HG03460 (cell line): ENCODE data around the gene LIN37.

Experiments used
- ATAC-seq: cut with Tn5 transposase; IDR thresholded peaks from one replicate; pipeline ENCODE4 v1.9.1; 2021; ENCODE audit not compliant: unreplicated experiment

LIN37 gene

DNA sequence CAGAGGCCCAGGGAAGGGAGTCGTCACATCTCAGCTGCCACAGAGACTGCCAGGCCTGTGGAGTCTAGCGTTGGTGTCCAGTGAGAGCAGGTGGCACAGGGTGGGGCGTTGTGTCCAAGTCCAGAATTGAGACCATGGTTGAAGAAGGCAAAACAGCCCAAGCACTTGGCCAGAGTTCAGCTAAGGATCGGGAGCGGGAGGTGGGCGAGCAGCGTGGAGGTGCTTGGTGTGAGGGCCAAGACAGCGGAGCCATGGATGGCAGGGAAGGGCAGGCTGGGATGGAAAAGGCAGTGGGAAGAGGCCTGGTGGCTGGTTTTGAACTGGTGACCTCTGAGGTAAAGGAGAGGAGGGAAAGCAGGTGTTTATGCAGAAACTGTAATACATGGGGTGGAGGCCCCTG is 14.1 kb upstream of the LIN37 start:
- no peak for ATAC-seq

GRCh38 chr19:35734889-35735288 is 13.5 kb upstream of the LIN37 start:
- no peak for ATAC-seq

DNA sequence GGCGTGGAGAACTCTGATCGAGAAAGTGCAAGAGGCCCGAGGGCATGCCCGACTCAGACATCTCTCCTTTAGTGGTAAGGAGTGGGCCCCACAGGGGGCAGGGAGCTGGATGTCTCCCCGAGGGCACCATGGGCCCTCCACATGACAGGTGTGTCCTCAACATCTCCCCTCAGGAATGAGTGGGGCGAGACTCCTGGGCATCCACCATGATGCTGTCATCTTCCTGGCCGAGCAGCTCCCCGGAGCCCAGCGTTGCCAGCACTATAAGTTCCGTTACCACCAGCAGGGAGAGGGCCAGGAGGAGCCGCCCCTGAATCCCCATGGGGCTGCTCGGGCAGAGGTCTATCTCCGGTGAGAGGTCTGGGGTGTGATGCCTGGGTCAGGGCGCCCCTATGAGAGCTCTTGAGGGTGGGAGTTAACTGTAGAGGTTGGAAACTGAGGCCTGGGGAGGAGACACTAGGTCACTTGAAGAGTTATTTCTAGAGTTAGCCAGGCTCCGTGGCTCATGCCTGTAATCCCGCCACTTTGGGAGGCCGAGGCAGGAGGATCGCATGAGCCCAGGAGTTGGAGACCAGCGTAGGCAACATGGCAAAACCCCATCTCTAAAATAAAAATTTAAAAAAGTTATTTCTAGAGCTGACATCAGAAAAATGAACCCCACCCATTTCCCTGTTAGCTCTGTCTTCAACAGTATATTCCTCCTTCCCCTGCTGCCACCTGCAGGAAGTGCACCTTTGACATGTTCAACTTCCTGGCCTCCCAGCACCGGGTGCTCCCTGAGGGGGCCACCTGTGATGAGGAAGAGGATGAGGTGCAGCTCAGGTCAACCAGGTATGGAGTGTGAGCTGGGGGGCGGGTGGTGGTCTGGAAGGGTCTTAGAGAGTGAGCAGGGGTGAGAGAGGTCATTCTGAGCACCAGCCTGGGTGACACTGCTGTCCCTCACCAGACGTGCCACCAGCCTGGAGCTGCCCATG is 11.2 kb upstream of the LIN37 start:
- no peak for ATAC-seq

GRCh38 chr19:35738021-35738886 is 10.1 kb upstream of the LIN37 start:
- ATAC-seq: no peak

DNA sequence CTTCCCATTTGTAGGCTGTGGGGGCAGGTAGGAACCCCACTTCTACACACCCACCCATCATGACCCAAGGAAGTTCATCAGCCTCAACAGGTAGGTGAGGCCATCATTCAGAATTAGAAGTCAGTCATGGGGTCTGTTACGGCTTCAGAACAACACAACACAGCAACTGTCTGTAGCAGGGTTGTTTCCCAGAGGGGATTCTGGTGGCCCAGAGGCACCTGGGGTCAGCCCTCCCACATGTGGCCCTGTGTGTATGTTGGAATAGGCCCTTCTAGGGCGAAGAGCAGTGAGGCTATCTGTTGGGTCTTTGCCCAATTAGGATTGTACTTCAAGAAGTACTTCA is 9.5 kb upstream of the LIN37 start:
- ATAC-seq: no peak

GRCh38 chr19:35739275-35740107 is 8.9 kb upstream of the LIN37 start:
- ATAC-seq: no peak

- ATAC-seq: peak; percentile 17
Observed at GRCh38 chr19:35740108-35740422, 8.3 kb upstream of the LIN37 start.

GRCh38 chr19:35740423-35741202 is 7.8 kb upstream of the LIN37 start:
- ATAC-seq: peak; percentile 44

DNA sequence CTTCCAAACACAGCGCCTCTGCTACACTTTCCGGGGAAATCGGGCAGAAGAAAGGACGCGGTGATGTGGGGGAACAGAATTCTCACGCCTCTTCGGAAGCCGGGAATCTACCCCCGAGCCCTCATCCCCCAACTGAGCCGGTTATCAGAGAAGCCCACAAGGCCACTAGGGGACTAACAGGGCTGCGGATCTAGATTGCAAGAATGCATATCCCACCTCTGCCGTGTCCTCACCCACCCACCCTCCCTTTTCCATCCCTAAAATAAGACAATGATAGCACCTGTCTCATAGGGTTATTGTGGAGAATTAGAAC is 7.2 kb upstream of the LIN37 start:
- no peak for ATAC-seq

GRCh38 chr19:35742121-35742724 is 6.2 kb upstream of the LIN37 start, which contains the start of gene IGFLR1:
TSS of gene IGFLR1 (minus strand) at chr19:35742452. CDS start at chr19:35741180, 1,272 bp downstream.
- ATAC-seq: no peak

DNA sequence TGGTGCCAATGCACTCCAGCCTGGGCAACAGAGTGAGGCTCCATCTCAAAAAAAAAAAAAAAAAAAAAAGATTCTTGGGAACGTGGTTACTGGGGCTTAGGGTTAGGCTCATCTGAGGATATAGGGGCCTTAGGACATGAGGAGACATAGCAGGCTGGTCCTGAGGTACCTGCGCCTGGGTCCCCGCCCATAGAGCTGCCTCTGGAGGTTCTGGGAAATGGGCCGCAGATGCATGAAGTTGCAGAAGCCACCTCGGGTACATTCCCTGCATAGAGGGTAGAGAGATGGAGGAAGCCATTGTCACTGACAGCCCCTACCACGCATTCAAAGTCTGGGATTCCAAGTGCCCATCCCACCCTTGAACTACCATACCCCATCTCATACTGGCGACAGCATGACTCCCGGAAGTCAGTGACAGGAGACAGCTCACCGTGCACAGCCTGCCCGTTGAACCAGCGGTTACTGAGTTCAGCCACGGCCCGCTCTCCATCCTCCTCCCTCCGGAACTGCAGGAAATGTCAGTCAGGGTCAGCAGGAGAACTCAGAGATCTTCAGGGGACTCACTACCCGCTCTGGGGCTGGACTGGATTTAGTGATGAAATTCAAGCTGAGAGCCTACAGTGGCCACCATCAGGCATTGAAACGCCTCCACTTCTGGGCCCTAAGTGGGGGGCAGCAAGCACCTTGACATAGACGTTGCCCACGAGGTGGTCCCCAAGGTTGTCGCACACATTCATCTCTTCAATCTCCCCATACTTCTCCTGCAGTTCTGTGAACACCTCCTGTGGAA is 4.5 kb upstream of the LIN37 start:
- ATAC-seq: no peak

DNA sequence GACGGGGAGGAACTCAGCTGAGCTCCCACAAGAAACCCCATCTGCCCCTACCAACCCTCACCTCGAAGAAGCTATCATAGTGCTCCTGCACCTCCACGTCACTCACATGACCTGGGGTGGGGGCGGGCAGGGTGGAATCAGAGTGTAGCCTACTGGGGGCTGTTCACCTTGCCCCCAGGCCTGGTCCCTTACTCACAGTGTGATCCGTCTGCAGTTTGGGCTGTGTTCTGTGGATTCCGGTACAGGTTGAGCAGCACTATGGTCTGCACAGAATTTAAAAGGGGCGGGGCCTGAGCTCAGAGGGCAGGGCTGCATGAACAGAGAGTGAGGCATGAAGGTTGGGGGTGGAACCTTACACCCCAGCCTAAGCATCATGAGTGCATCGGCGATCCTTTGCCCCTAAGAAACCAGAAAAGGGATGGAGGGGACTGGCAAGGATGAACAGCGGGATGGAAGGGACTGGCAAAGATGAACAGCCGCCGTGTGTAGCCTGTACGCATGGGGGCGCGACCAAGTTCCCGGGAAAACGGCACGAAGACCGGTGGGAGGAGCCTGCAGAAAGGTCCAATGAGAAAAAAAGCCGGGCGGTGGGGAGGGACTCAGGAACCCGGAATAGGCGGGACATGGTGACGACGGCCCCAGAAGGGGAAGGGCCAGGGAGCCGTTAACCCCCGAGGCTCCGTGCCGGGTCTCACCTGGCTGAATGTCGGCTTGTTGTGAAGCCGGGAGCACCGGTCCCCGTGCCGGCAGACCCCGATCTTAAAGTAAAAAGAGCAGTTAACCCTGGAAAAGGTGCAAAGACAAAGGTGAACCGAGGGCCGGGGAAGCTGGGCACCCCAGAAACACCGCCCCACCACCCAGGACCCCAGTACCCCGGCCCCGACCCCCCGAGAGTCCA is 3.7 kb upstream of the LIN37 start:
- peak; percentile 32 for ATAC-seq

- ATAC-seq: peak; percentile 36
Observed at GRCh38 chr19:35745328-35746086, 2.9 kb upstream of the LIN37 start, which contains the start of the genes PSENEN and U2AF1L4. TSS of gene PSENEN (plus strand) at chr19:35745651. CDS start at chr19:35745931, 280 bp downstream. TSS of gene U2AF1L4 (minus strand) at chr19:35745418. CDS start at chr19:35745391, 27 bp downstream.

DNA sequence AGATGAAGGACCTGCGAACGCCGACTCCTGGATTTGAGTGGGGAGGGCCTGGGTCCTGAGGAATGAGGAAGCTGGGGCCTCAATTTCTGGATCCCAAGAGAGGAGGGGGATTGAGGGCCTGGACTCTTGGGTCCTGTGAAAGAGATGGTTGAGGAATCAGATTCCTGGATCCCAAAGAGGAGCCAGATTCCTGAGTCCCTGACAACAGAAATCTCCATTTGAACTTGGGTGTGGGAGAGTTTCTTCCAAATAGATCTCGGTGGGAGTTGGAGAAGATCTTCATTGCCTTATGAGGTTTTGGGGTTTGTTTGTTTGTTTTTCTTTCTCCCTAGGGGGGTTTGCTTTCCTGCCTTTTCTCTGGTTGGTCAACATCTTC is 2.3 kb upstream of the LIN37 start:
- ATAC-seq: no peak

DNA sequence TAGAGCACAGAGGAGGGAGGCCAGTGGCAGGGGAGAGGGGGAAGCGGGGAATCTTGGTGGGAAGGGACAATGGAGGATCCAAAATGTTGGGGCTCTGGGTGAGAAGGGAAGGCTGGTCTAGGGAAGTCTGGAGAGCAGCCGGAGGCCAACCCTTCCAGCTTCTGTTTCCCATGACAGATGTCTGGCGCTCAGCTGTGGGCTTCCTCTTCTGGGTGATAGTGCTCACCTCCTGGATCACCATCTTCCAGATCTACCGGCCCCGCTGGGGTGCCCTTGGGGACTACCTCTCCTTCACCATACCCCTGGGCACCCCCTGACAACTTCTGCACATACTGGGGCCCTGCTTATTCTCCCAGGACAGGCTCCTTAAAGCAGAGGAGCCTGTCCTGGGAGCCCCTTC is 1.8 kb upstream of the LIN37 start:
- ATAC-seq: no peak

GRCh38 chr19:35750167-35750566 is 1.8 kb downstream of the LIN37 start:
- no peak for ATAC-seq
